Glutamatergic neuron (in vitro differentiated cells): ENCODE results near the gene WFIKKN2. TPM values are rescaled to one million over a fixed set of nuclear protein-coding genes. Genes with fewer than 3 reads are reported as not detected.

Source experiments
- DNase-seq: peaks from one replicate; pipeline ENCODE4 v3.0.0; 2022
- H3K27ac Mint-ChIP-seq: one replicate; pipeline ENCODE4 v1.8.0; 2020; ENCODE audit warnings: mild to moderate bottlenecking, mixed read lengths, inconsistent platforms; ENCODE audit not compliant: unreplicated experiment
- H3K27me3 Mint-ChIP-seq: one replicate; pipeline ENCODE4 v1.8.0; 2020; ENCODE audit warnings: mild to moderate bottlenecking, moderate library complexity, mixed read lengths, inconsistent platforms; ENCODE audit not compliant: unreplicated experiment
- H3K36me3 Mint-ChIP-seq: one replicate; pipeline ENCODE4 v1.8.0; 2020; ENCODE audit warnings: mild to moderate bottlenecking, mixed read lengths, inconsistent platforms; ENCODE audit not compliant: unreplicated experiment
- H3K4me1 Mint-ChIP-seq: one replicate; pipeline ENCODE4 v1.8.0; 2020; ENCODE audit warnings: mild to moderate bottlenecking, low read depth, mixed read lengths, inconsistent platforms; ENCODE audit not compliant: unreplicated experiment
- H3K4me3 Mint-ChIP-seq: one replicate; pipeline ENCODE4 v1.8.0; 2020; ENCODE audit warnings: mild to moderate bottlenecking, mixed read lengths, inconsistent platforms; ENCODE audit not compliant: unreplicated experiment
- H3K9me3 Mint-ChIP-seq: one replicate; pipeline ENCODE4 v1.8.0; 2020; ENCODE audit warnings: mild to moderate bottlenecking, moderate library complexity, mixed read lengths, inconsistent platforms; ENCODE audit not compliant: unreplicated experiment
- CTCF ChIP-seq: fragments of 200-600 bp; sonication (generic); IDR thresholded peaks from one replicate; pipeline ENCODE4 v1.5.0; 2021; ENCODE audit not compliant: partially characterized antibody, unreplicated experiment
- total RNA-seq: library from RNA; stranded (reverse); fragmentation: NEBNext Ultra II Directional; extraction: Animal tissue kit (Norgen Biotek cat#: 25700); gene quantifications from one replicate; pipeline ENCODE4 v1.2.1, GENCODE V29; 2021; ENCODE audit not compliant: unreplicated experiment

WFIKKN2 gene
- total RNA-seq, 1 donor from 2014 or later: 3.5 TPM

GRCh38 chr17:50881182-50881581 lies 45.8 kb downstream of the WFIKKN2 start:
- no peak for TF ChIP-seq CTCF
- no peak for DNase-seq
- Mint-ChIP-seq H3K27me3 (peaks cover 2% of the 10 kb centered on the region), H3K27ac (no peak overlapping the region), H3K4me1 (peaks cover 4% of the 10 kb centered on the region), H3K4me3 (no peak overlapping the region), H3K36me3 (no peaks in the 10 kb centered on the region), H3K9me3 (peaks cover 2% of the 10 kb centered on the region)

DNA sequence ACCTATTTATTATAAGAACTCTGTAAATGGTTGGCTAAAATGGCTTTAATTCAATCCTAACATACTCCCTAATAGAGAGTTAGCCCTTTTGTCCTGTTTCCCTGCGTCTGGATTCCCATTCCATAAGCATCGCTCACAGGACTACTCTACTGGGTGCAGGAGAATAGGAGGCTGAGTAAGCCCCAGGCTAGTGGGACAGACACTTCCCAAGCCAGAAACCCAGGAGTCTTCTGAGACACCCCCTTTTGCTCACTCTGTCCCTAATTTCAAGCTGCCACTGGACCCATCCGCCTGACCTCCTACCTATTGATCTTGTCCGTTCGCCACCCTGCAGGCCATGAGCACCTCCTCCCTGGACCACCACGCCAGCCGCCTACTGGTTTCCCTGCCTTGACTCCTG lies 47.5 kb downstream of the WFIKKN2 start:
- Mint-ChIP-seq H3K4me3 (no peak overlapping the region), H3K27ac (no peak overlapping the region), H3K4me1 (peaks cover 4% of the 10 kb centered on the region), H3K27me3 (peaks cover 2% of the 10 kb centered on the region), H3K36me3 (no peaks in the 10 kb centered on the region), H3K9me3 (no peaks in the 10 kb centered on the region)
- DNase-seq: no peak
- no peak for TF ChIP-seq CTCF

- Mint-ChIP-seq H3K4me3 (no peak overlapping the region), H3K27ac (no peak overlapping the region), H3K9me3 (no peaks in the 10 kb centered on the region), H3K4me1 (peaks cover 4% of the 10 kb centered on the region), H3K27me3 (peaks cover 3% of the 10 kb centered on the region), H3K36me3 (no peaks in the 10 kb centered on the region)
- no peak for DNase-seq
- no peak for TF ChIP-seq CTCF
Observed at GRCh38 chr17:50883850-50884438, 48.6 kb downstream of the WFIKKN2 start.

GRCh38 chr17:50884439-50885311 lies 49.3 kb downstream of the WFIKKN2 start:
- H3K27ac Mint-ChIP-seq: no peak overlapping the region
- H3K4me1 Mint-ChIP-seq: peaks cover 4% of the 10 kb centered on the region
- no peaks in the 10 kb centered on the region for H3K9me3 Mint-ChIP-seq
- H3K36me3 Mint-ChIP-seq: no peaks in the 10 kb centered on the region
- peaks cover 3% of the 10 kb centered on the region for H3K27me3 Mint-ChIP-seq
- DNase-seq: no peak
- no peak overlapping the region for H3K4me3 Mint-ChIP-seq
- no peak for TF ChIP-seq CTCF

- Mint-ChIP-seq H3K27me3 (peaks cover 3% of the 10 kb centered on the region), H3K27ac (no peak overlapping the region), H3K36me3 (no peaks in the 10 kb centered on the region), H3K9me3 (no peaks in the 10 kb centered on the region), H3K4me3 (no peak overlapping the region), H3K4me1 (peaks cover 4% of the 10 kb centered on the region)
- no peak for TF ChIP-seq CTCF
- no peak for DNase-seq
Observed at GRCh38 chr17:50887705-50888245, 52.4 kb downstream of the WFIKKN2 start.
